HepG2 (cell line): Measurements from ENCODE around the gene MAN1A1. TPM values are rescaled to one million over a fixed set of nuclear protein-coding genes. Genes with fewer than 3 reads are reported as not detected.
A peak's percentile ranks its signal among the peaks of the same experiment; 100 is the strongest.

ENCODE experiments used
- AGO1 ChIP-seq: fragments of 200-400 bp; formaldehyde crosslinking; IDR thresholded peaks from 2 replicates; pipeline ENCODE4 v1.6.1; 2017; ENCODE audit warnings: mild to moderate bottlenecking, low read depth, low read length, moderate library complexity; ENCODE audit not compliant: poor library complexity, severe bottlenecking
- FOXA1 ChIP-seq, 2 experiments: fragments of 450-650 bp in 1 of 2; sonication (generic) in 1 of 2; formaldehyde crosslinking in 1 of 2; IDR thresholded peaks; 2 replicates each; pipeline versions ENCODE4 v1.4.0 to v1.6.1; 2016 to 2020; ENCODE audit warnings: missing genetic modification reagents in 1 of 2
- HCFC1 ChIP-seq: fragments of 150-350 bp; IDR thresholded peaks from 2 replicates; pipeline ENCODE4 v1.6.1; 2014; ENCODE audit warnings: low read depth, low read length
- KDM6A ChIP-seq: IDR thresholded peaks from 2 replicates; pipeline ENCODE4 v1.6.1; 2016; ENCODE audit warnings: low read depth
- MXI1 ChIP-seq: IDR thresholded peaks from 3 replicates; pipeline ENCODE4 v1.6.1; 2012; ENCODE audit warnings: low read depth, low read length, inconsistent platforms, borderline replicate concordance
- RELA ChIP-seq: sonication (generic); formaldehyde crosslinking; IDR thresholded peaks from 2 replicates; pipeline ENCODE4 v1.4.0; 2020; ENCODE audit warnings: missing genetic modification reagents
- SAP130 ChIP-seq: IDR thresholded peaks from 2 replicates; pipeline ENCODE4 v1.6.1; 2016; ENCODE audit warnings: low read depth
- SRY ChIP-seq: sonication (generic); formaldehyde crosslinking; IDR thresholded peaks from 2 replicates; pipeline ENCODE4 v1.8.0; 2022; ENCODE audit warnings: mild to moderate bottlenecking, missing genetic modification reagents
- TFE3 ChIP-seq: IDR thresholded peaks from 2 replicates; pipeline ENCODE4 v1.6.1; 2016
- ZFX ChIP-seq: sonication (generic); formaldehyde crosslinking; IDR thresholded peaks from 2 replicates; pipeline ENCODE4 v1.4.0; 2020; ENCODE audit warnings: mild to moderate bottlenecking, low read depth, missing genetic modification reagents, moderate library complexity
- ZNF451 ChIP-seq: sonication (generic); formaldehyde crosslinking; IDR thresholded peaks from 2 replicates; pipeline ENCODE4 v1.5.0; 2020; ENCODE audit warnings: mild to moderate bottlenecking, missing genetic modification reagents
- ZNF629 ChIP-seq: sonication (generic); formaldehyde crosslinking; conservative IDR thresholded peaks from 2 replicates; pipeline ENCODE4 v1.5.0; 2020; ENCODE audit warnings: missing genetic modification reagents
- ZNF674 ChIP-seq: sonication (generic); formaldehyde crosslinking; IDR thresholded peaks from 2 replicates; pipeline ENCODE4 v1.5.0; 2020; ENCODE audit warnings: low read depth, mild to moderate bottlenecking, missing genetic modification reagents
- ZNF740 ChIP-seq: sonication (generic); formaldehyde crosslinking; IDR thresholded peaks from 2 replicates; pipeline ENCODE4 v1.4.0; 2020; ENCODE audit warnings: missing genetic modification reagents
- ZSCAN22 ChIP-seq: sonication (generic); formaldehyde crosslinking; IDR thresholded peaks from 2 replicates; pipeline ENCODE4 v1.4.0; 2020; ENCODE audit warnings: mild to moderate bottlenecking, missing genetic modification reagents
- ZXDC ChIP-seq: sonication (generic); formaldehyde crosslinking; IDR thresholded peaks from 2 replicates; pipeline ENCODE4 v1.5.0; 2020; ENCODE audit warnings: mild to moderate bottlenecking, missing genetic modification reagents
- polyA plus RNA-seq, 8 experiments: library from polyadenylated mRNA; depleted of rRNA in 3 of 8; stranded (reverse) in 7 of 8; unstranded in 1 of 8; fragments of >200 nt; fragmentation: Illumina TruSeq in 4 of 8; extraction: Trizol in 4 of 8; gene quantifications; 2 replicates each; pipeline versions ENCODE4 v1.2.1 to v1.2.3, GENCODE V29; 2011 to 2016; ENCODE audit warnings: low read depth in 4 of 8, missing spikeins in 1 of 8, mixed read lengths in 1 of 8; ENCODE audit not compliant: insufficient read depth in 1 of 8
- total RNA-seq, 5 experiments: library from RNA; depleted of rRNA; stranded (reverse); fragments of >200 nt; fragmentation: Illumina TruSeq; extraction: Trizol; gene quantifications; 2 replicates each; pipeline ENCODE4 v1.2.3, GENCODE V29; 2016; ENCODE audit warnings: low read depth in 1 of 5
- TF ChIP-seq, protein P1 (sequence below): sonication (generic); formaldehyde crosslinking; IDR thresholded peaks from 2 replicates; pipeline ENCODE4 v1.5.1; 2020; ENCODE audit warnings: missing genetic modification reagents, mild to moderate bottlenecking, borderline replicate concordance
- TF ChIP-seq, protein P2 (sequence below): sonication (generic); formaldehyde crosslinking; IDR thresholded peaks from 2 replicates; pipeline ENCODE4 v1.8.0; 2022; ENCODE audit warnings: mild to moderate bottlenecking, missing genetic modification reagents
- TF ChIP-seq, protein P3 (sequence below): sonication (generic); formaldehyde crosslinking; IDR thresholded peaks from 2 replicates; pipeline ENCODE4 v1.4.0; 2020; ENCODE audit warnings: mild to moderate bottlenecking, missing genetic modification reagents

Gene MAN1A1
- total and polyA plus RNA-seq, 2 of the 13 experiments (the other 11 are each of a cell fraction or from before 2014, with no cell fraction given): 156 to 236 TPM

DNA sequence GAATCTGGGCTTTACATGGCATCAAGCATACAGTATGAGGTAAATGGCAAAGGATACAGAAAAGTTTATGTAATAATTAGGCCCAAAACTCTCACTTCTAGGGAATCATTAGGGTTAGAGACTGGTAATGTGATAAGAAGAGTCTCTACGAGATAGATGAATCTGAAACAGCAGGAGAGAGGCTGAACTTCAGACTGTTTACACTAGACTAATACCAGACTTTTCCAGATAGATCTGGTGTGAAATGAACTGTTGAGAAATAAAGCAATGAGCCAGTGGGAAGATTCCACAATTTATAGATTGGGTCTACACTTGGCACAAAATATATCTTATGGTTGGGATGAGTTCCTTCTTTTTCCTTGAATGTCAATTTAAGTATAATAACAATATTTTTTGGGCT is 134.3 kb downstream of the MAN1A1 start (continued):
- TF ChIP-seq, protein P1, sequence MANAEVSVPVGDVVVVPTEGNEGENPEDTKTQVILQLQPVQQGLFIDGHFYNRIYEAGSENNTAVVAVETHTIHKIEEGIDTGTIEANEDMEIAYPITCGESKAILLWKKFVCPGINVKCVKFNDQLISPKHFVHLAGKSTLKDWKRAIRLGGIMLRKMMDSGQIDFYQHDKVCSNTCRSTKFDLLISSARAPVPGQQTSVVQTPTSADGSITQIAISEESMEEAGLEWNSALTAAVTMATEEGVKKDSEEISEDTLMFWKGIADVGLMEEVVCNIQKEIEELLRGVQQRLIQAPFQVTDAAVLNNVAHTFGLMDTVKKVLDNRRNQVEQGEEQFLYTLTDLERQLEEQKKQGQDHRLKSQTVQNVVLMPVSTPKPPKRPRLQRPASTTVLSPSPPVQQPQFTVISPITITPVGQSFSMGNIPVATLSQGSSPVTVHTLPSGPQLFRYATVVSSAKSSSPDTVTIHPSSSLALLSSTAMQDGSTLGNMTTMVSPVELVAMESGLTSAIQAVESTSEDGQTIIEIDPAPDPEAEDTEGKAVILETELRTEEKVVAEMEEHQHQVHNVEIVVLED (CRISPR knock-in tag): no peak
- TF ChIP-seq ZNF674 (no peak), ZFX (CRISPR knock-in tag) (no peak), RELA (CRISPR knock-in tag) (no peak), KDM6A (no peak), MXI1 (no peak), ZNF740 (CRISPR knock-in tag) (no peak), ZXDC (CRISPR knock-in tag) (no peak), ZSCAN22 (CRISPR knock-in tag) (no peak), SAP130 (peak; percentile 33; the same call in 1 of the 2 replicates), AGO1 (no peak), SRY (no peak), TFE3 (CRISPR knock-in tag) (no peak), ZNF629 (no peak), HCFC1 (no peak), FOXA1 (IDR thresholded peaks at IDR 0.05) (no peak), FOXA1 (CRISPR knock-in tag; IDR thresholded peaks at IDR 0.05) (peak; percentile 63), ZNF451 (CRISPR knock-in tag) (no peak)
- TF ChIP-seq, protein P2, sequence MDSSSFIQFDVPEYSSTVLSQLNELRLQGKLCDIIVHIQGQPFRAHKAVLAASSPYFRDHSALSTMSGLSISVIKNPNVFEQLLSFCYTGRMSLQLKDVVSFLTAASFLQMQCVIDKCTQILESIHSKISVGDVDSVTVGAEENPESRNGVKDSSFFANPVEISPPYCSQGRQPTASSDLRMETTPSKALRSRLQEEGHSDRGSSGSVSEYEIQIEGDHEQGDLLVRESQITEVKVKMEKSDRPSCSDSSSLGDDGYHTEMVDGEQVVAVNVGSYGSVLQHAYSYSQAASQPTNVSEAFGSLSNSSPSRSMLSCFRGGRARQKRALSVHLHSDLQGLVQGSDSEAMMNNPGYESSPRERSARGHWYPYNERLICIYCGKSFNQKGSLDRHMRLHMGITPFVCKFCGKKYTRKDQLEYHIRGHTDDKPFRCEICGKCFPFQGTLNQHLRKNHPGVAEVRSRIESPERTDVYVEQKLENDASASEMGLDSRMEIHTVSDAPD (CRISPR knock-in tag): peak; percentile 40; the same call in 1 of the 2 replicates
- TF ChIP-seq, protein P3, sequence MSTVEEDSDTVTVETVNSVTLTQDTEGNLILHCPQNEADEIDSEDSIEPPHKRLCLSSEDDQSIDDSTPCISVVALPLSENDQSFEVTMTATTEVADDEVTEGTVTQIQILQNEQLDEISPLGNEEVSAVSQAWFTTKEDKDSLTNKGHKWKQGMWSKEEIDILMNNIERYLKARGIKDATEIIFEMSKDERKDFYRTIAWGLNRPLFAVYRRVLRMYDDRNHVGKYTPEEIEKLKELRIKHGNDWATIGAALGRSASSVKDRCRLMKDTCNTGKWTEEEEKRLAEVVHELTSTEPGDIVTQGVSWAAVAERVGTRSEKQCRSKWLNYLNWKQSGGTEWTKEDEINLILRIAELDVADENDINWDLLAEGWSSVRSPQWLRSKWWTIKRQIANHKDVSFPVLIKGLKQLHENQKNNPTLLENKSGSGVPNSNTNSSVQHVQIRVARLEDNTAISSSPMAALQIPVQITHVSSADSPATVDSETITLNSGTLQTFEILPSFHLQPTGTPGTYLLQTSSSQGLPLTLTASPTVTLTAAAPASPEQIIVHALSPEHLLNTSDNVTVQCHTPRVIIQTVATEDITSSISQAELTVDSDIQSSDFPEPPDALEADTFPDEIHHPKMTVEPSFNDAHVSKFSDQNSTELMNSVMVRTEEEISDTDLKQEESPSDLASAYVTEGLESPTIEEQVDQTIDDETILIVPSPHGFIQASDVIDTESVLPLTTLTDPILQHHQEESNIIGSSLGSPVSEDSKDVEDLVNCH (CRISPR knock-in tag): no peak
